Mesenchymal stem cell (in vitro differentiated cells and primary cell): ENCODE data around the gene LTC4S.

Experiments
- DNase-seq: peaks from one replicate; pipeline ENCODE4 v3.0.0-alpha.2; 2013
- H2AFZ ChIP-seq: one replicate; pipeline ENCODE4 v1.6.1; 2013; ENCODE audit warnings: low read depth, mild to moderate bottlenecking, control low read depth, inconsistent platforms, low read length, moderate library complexity
- H2AK5ac ChIP-seq: 2 replicates; pipeline ENCODE4 v1.6.1; 2013; ENCODE audit warnings: low read length, moderate library complexity, mild to moderate bottlenecking, inconsistent platforms; ENCODE audit not compliant: severe bottlenecking
- H2BK120ac ChIP-seq: one replicate; pipeline ENCODE4 v1.6.1; 2013; ENCODE audit warnings: low read depth, mild to moderate bottlenecking, inconsistent platforms, low read length, moderate library complexity
- H2BK12ac ChIP-seq, 2 experiments: one replicate each; pipeline ENCODE4 v1.6.1; 2013; ENCODE audit warnings: inconsistent platforms in 2 of 2, low read length in 2 of 2, mild to moderate bottlenecking in 2 of 2, moderate library complexity in 2 of 2, control low read depth in 1 of 2
- H2BK15ac ChIP-seq: one replicate; pipeline ENCODE4 v1.6.1; 2013; ENCODE audit warnings: mild to moderate bottlenecking, low read depth, inconsistent platforms; ENCODE audit not compliant: poor library complexity, severe bottlenecking
- H2BK5ac ChIP-seq: 2 replicates; pipeline ENCODE4 v1.6.1; 2013; ENCODE audit warnings: low read depth, mild to moderate bottlenecking, low read length, control low read depth, inconsistent platforms; ENCODE audit not compliant: poor library complexity, severe bottlenecking
- H3K14ac ChIP-seq, 2 experiments: one replicate each; pipeline ENCODE4 v1.6.1; 2013; ENCODE audit warnings: inconsistent platforms in 2 of 2, low read length in 2 of 2, control low read depth in 1 of 2, mild to moderate bottlenecking in 1 of 2, moderate library complexity in 1 of 2
- H3K18ac ChIP-seq, 2 experiments: one replicate each; pipeline ENCODE4 v1.6.1; 2013; ENCODE audit warnings: inconsistent platforms in 2 of 2, low read length in 2 of 2, control low read depth in 1 of 2, low read depth in 1 of 2, mild to moderate bottlenecking in 1 of 2
- H3K23ac ChIP-seq, 2 experiments: one replicate each; pipeline ENCODE4 v1.6.1; 2013; ENCODE audit warnings: inconsistent platforms in 2 of 2, low read length in 2 of 2, mild to moderate bottlenecking in 2 of 2, moderate library complexity in 2 of 2, control low read depth in 1 of 2
- H3K27ac ChIP-seq: 2 replicates; pipeline ENCODE4 v1.5.1; 2013; ENCODE audit warnings: mild to moderate bottlenecking, moderate library complexity, low read length, control low read depth, inconsistent platforms; ENCODE audit not compliant: poor library complexity, severe bottlenecking
- H3K27me3 ChIP-seq, 2 experiments: 2 replicates each; pipeline versions ENCODE4 v1.6.1 to v1.7.0; 2013; ENCODE audit warnings: low read length in 2 of 2, mild to moderate bottlenecking in 2 of 2, moderate library complexity in 2 of 2, control low read depth in 1 of 2, inconsistent platforms in 1 of 2; ENCODE audit not compliant: control insufficient read depth in 1 of 2, insufficient read depth in 1 of 2
- H3K36me3 ChIP-seq, 2 experiments: 2 replicates each; pipeline versions ENCODE4 v1.6.1 to v1.7.0; 2013; ENCODE audit warnings: low read length in 2 of 2, control low read depth in 1 of 2, inconsistent platforms in 1 of 2, low read depth in 1 of 2, mild to moderate bottlenecking in 1 of 2; ENCODE audit not compliant: insufficient read depth in 2 of 2, control insufficient read depth in 1 of 2
- H3K4ac ChIP-seq, 2 experiments: one replicate each; pipeline ENCODE4 v1.6.1; 2013; ENCODE audit warnings: inconsistent platforms in 2 of 2, low read length in 2 of 2, mild to moderate bottlenecking in 2 of 2, moderate library complexity in 2 of 2, control low read depth in 1 of 2, low read depth in 1 of 2
- H3K4me1 ChIP-seq: 2 replicates; pipeline ENCODE4 v1.6.1; 2013; ENCODE audit warnings: low read depth, low read length, control low read depth; ENCODE audit not compliant: control insufficient read depth, insufficient read depth
- H3K4me2 ChIP-seq: 2 replicates; pipeline ENCODE4 v1.6.1; 2013; ENCODE audit warnings: low read length, mild to moderate bottlenecking, inconsistent platforms; ENCODE audit not compliant: poor library complexity, severe bottlenecking
- H3K4me3 ChIP-seq, 2 experiments: 2 replicates each; pipeline versions ENCODE4 v1.5.1 to v1.7.0; 2013; ENCODE audit warnings: low read length in 2 of 2, mild to moderate bottlenecking in 2 of 2, control low read depth in 1 of 2, low read depth in 1 of 2; ENCODE audit not compliant: insufficient read depth in 1 of 2
- H3K79me1 ChIP-seq: replicated peaks from 2 replicates; pipeline ENCODE4 v1.6.1; 2013; ENCODE audit warnings: mild to moderate bottlenecking, control low read depth, low read length, inconsistent platforms; ENCODE audit not compliant: poor library complexity, severe bottlenecking
- H3K9ac ChIP-seq: 2 replicates; pipeline ENCODE4 v1.7.0; 2013; ENCODE audit warnings: mild to moderate bottlenecking, low read length, moderate library complexity
- H3K9me3 ChIP-seq: 2 replicates; pipeline ENCODE4 v1.7.0; 2013; ENCODE audit warnings: mild to moderate bottlenecking, low read length; ENCODE audit not compliant: control insufficient read depth
- H4K8ac ChIP-seq: one replicate; pipeline ENCODE4 v1.6.1; 2013; ENCODE audit warnings: inconsistent platforms, mild to moderate bottlenecking, low read length, moderate library complexity
- H4K91ac ChIP-seq: one replicate; pipeline ENCODE4 v1.6.1; 2013; ENCODE audit warnings: mild to moderate bottlenecking, low read length, inconsistent platforms
- WGBS: methylation state at CpG from one replicate; pipeline ENCODE4 v1.1.7; 2013; ENCODE audit warnings: mixed read lengths; 5-methylcytosine and 5-hydroxymethylcytosine counted together

Gene LTC4S

DNA sequence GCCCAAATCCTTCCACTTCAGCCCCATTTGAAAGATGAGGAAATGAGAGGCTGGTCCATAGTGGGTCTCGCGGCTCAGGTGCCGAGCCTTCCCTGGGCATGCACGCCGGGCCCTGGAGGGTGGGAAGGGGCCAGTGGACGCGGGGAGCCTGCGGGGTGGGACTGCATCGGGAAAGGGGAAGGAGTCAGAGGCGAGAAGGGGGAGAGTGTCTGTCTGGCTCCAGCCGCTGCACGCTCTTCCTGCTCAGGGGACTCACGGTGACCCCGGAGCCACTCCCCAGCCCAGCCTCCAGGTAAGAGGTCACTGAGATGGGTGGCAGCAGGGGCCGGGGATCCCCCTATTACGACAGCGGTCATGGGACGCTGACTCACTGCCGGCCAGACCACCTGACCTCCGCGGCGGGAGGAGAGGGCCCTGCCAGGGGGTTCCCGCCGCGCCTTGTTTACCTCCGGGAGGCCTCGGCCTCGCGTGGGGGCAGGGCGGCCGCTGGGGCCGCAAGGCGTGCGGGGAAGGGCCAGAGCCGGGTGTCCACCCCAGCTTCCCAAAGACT, 25.0 kb downstream of the LTC4S start:
- H3K4ac ChIP-seq, result peak overlapping the region; percentile 90 to 99
- no peak overlapping the region for H2AFZ ChIP-seq
- peak; percentile 97 for DNase-seq
- H2BK5ac ChIP-seq, result peak overlapping the region; percentile 85
- H3K14ac ChIP-seq, result peak overlapping the region in 1 of 2 experiments; percentile 91
- peak overlapping the region; percentile 100 for H3K18ac ChIP-seq
- H3K23ac ChIP-seq, result no peak overlapping the region
- peak overlapping the region; percentile 96 for H3K27ac ChIP-seq
- peak overlapping the region; percentile 99 for H2BK120ac ChIP-seq
- no peaks in the 10 kb centered on the region for H3K27me3 ChIP-seq
- H3K9me3 ChIP-seq, result no peaks in the 10 kb centered on the region
- peak overlapping the region; percentile 100 for H4K91ac ChIP-seq
- peaks cover 20% of the 10 kb centered on the region for H3K79me1 ChIP-seq
- H3K9ac ChIP-seq, result peak overlapping the region; percentile 96
- H2BK15ac ChIP-seq, result peak overlapping the region; percentile 99
- peaks cover 23 to 31% of the 10 kb centered on the region in 2 experiments for H3K36me3 ChIP-seq
- WGBS, result 1% methylated on average over 30 of the region's 35 CpGs
- peak overlapping the region; percentile 73 for H2AK5ac ChIP-seq
- H2BK12ac ChIP-seq, result peak overlapping the region; percentile 100
- peak overlapping the region in 1 of 2 experiments; percentile 67 for H3K4me3 ChIP-seq
- H3K4me2 ChIP-seq, result peak overlapping the region; percentile 53
- peak overlapping the region; percentile 99 for H4K8ac ChIP-seq
- H3K4me1 ChIP-seq, result peaks cover 49% of the 10 kb centered on the region

DNA sequence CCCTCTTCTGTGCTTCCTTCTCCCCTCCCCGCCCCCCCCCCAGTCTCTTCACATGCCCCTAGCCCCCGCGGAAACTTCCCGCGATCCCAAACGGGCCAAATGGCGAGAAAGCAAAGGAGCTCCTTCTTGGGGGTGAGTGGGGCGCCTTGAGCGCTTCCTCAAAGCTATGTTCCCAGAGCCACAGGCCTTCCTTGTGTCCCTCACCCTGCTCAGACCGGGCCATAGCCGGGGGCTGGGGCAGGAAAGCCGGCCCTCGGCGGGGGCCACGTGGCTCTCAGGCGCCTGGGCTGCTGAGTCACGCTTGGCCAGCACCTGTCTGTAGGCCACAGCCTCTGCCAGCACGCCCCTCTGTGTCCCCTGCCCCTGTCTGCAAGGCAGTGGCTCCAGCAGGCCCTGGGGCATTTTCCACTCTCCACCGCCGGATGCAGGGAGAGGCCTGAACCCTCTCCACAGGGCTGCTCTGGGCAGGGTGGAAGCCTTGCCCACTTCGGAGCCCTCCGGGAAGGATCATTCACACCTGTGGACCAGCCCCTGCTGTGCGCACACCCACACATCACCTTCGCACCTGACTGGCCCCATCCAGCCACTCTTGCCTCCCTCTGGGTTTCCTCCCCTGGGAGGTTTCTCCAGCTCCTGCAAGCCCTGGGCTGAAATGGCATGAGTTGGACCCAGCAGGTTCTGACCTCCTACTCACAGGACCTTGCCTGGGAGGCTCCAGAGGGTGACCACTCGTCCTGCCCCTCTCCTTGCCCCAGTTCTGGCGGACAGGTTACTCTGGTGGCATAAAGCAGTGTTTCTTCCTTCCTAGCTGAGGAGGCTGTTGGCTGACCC, 25.7 kb downstream of the LTC4S start:
- H3K36me3 ChIP-seq, result peaks cover 29 to 32% of the 10 kb centered on the region in 2 experiments
- H3K4me2 ChIP-seq, result no peak overlapping the region
- WGBS, result 30% methylated on average over 22 of the region's 26 CpGs
- H3K79me1 ChIP-seq, result peaks cover 20% of the 10 kb centered on the region
- H2BK5ac ChIP-seq, result peak overlapping the region; percentile 93
- peak overlapping the region; percentile 96 for H3K27ac ChIP-seq
- H3K4me1 ChIP-seq, result peaks cover 56% of the 10 kb centered on the region
- peak overlapping the region; percentile 98 for H4K8ac ChIP-seq
- peak overlapping the region; percentile 98 to 99 for H2BK12ac ChIP-seq
- H3K23ac ChIP-seq, result peak overlapping the region in 1 of 2 experiments; percentile 81
- peak; percentile 88 for DNase-seq
- peak overlapping the region; percentile 96 for H3K9ac ChIP-seq
- H3K4me3 ChIP-seq, result peak overlapping the region in 1 of 2 experiments; percentile 95
- peak overlapping the region; percentile 98 to 100 for H3K18ac ChIP-seq
- H2BK15ac ChIP-seq, result peak overlapping the region; percentile 95
- peak overlapping the region; percentile 100 for H4K91ac ChIP-seq
- no peak overlapping the region for H2AFZ ChIP-seq
- H3K4ac ChIP-seq, result peak overlapping the region; percentile 90 to 100
- peak overlapping the region; percentile 89 to 99 for H3K14ac ChIP-seq
- peak overlapping the region; percentile 94 for H2AK5ac ChIP-seq
- peak overlapping the region; percentile 99 for H2BK120ac ChIP-seq
- H3K27me3 ChIP-seq, result no peaks in the 10 kb centered on the region
- H3K9me3 ChIP-seq, result no peaks in the 10 kb centered on the region

DNA sequence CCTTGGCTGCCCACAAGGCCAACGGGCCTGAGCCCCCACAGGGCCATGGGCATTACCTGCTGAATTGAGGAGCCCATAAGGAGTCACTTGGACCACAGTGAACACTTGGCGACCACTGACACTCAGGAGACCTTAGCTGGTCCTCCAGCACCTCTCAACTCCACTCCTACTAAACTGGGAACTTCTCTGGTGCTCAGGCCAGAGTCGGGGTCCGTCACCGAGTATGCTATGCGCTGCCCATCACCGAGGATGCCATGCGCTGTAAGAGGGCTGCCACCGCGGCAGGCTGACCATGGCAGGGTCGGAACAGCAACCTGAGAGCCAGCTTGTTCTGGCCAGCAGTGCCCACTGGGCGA, 26.3 kb downstream of the LTC4S start:
- Histone ChIP-seq H3K27ac (peak overlapping the region; percentile 96), H2BK120ac (peak overlapping the region; percentile 99), H3K18ac (peak overlapping the region; percentile 98 to 100), H2BK15ac (peak overlapping the region; percentile 95), H4K8ac (peak overlapping the region; percentile 98), H3K4me3 (peak overlapping the region; percentile 28 to 95), H3K23ac (peak overlapping the region in 1 of 2 experiments; percentile 81), H4K91ac (peak overlapping the region; percentile 100), H3K4ac (peak overlapping the region; percentile 90 to 100), H3K9me3 (no peaks in the 10 kb centered on the region), H2AK5ac (peak overlapping the region; percentile 94), H2BK5ac (peak overlapping the region; percentile 95), H3K79me1 (peaks cover 22% of the 10 kb centered on the region), H2AFZ (no peak overlapping the region), H3K4me1 (peaks cover 60% of the 10 kb centered on the region), H3K14ac (peak overlapping the region in 1 of 2 experiments; percentile 99), H3K9ac (peak overlapping the region; percentile 96), H3K4me2 (peak overlapping the region; percentile 59), H3K27me3 (no peaks in the 10 kb centered on the region), H2BK12ac (peak overlapping the region; percentile 98 to 99), H3K36me3 (peaks cover 33 to 38% of the 10 kb centered on the region in 2 experiments)
- WGBS, result 79% methylated on average over 12 of the region's 12 CpGs
- peak; percentile 32 for DNase-seq
